Activated CD4-positive, CD25-positive, alpha-beta regulatory T cell treated with anti-CD3 and anti-CD28 coated beads, Interleukin-2, amount 50 U/mL, for 24 hours (primary cell): Measurements from ENCODE around the gene CCDC7.
"Not testable (repeated sequence)": the region's sequence is repeated elsewhere in the genome, so short reads cannot be mapped to it uniquely, and the experiment has no call there.

Source experiments
- ATAC-seq, 2 donors: fragments of 150-1000 bp; cut with Tn5 transposase; one replicate each; pipeline ENCODE4 v1.10.0; 2021; ENCODE audit warnings: mild to moderate bottlenecking in 1 of 2, moderate library complexity in 1 of 2

The CCDC7 gene

DNA sequence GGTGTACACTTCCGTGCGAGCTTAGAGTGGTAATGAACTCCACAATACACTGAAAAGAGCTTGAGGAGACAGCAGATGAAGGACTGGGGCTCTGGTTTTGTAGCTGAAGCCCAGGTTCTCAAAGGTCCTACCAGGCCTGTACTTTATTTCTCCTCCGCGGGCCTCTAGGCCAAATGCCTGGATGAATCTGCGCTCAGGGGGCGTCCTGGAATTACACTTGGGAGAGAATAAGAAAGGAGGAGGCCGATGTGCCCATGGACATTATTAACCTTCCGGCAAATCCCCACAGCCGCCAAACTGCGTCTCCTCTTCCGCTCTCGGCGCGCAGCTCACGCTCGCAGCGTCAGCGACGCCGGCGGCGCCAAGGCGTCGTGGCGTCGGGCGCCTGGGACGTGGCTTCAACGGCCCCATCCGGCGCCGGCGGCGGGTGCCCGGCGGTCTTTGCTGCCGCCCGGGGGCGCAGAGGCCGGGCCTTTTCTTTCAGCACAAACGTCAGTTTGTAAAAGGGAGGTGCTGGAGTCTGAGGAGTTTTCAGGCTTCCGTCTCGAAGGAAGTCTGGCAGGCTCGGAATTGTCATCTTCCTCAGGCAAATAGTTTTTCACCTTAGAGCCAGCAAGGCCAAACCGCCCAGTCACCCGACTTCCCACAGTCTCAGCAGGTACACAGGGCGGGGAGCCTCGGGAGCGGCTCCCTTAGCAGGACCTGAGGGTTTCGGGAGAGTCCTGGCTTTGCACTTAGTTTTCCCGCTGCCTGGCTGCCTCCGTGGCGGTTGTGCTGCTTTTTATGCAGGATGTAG lies at the start of gene CCDC7:
Gene CCDC7, plus strand, starts transcription at position 401 of the 796 bp plus-strand sequence. CDS start 5,503 bp downstream, outside the sequence.
- peak; percentile 99 for ATAC-seq

DNA sequence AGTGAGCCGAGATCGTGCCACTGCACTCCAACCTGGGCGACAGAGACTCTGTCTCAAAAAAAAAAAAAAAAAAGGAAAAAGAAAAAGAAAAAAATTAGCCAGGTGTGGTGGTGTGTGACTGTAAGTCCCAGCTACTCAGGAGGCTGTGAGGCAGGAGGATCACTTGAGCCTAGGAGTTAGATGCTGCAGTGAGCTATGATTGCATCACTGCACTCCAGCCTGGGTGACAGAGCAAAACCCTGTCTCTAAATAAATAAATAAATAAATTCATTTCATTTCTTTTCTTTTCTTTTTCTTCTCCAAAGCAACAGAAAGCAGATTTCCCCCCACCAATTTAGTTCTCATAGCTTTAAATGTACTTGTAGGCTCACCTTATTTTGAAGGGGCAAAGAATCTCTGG lies 48.8 kb upstream of the CCDC7 start:
- ATAC-seq = not testable (repeated sequence)

DNA sequence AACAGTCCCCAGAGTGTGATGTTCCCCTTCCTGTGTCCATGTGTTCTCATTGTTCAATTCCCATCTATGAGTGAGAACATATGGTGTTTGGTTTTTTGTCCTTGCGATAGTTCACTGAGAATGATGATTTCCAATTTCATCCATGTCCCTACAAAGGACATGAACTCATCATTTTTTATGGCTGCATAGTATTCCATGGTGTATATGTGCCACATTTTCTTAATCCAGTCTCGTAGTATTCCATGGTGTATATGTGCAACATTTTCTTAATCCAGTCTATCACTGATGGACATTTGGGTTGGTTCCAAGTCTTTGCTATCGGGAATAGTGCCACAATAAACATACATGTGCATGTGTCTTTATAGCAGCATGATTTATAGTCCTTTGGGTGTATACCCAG lies 46.2 kb upstream of the CCDC7 start:
- ATAC-seq = not testable (repeated sequence)

DNA sequence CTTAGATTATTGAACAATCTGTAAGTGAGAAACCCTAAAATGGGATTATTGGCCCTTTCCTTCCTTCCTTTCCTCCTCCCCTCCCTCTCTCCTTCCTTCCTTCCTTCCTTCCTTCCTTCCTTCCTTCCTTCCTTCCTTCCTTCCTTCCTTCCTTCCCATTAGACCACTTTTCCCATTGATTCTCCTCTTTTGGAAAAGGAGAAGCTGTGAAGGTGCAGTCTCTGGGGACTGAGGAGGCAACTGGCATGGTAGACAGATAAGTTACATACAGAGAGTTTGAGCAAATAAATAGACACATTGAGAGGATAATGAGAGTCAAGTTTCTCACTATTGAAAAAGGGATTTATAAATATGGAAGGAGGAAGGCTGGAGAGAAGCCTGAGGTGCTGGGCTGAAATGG lies 45.0 kb upstream of the CCDC7 start:
- no peak for ATAC-seq

DNA sequence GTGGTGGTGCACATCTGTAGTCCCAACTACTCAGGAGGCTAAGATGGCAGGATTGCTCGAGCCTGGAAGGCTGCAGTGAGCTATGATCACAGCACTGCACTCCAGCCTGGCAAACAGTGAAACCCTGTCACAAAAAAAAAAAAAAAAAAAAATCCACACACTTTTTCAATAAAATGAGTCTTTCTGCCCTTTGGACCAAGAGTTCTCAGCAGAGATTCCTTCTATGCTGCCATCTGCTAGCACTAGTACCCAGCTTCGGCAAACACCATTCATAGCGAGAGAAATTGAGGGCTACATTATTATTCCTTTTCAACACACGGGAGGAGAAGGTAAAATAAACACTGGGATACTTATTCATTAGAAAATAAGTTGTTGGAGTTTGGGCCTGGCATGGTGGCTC lies 43.4 kb upstream of the CCDC7 start:
- no peak for ATAC-seq

DNA sequence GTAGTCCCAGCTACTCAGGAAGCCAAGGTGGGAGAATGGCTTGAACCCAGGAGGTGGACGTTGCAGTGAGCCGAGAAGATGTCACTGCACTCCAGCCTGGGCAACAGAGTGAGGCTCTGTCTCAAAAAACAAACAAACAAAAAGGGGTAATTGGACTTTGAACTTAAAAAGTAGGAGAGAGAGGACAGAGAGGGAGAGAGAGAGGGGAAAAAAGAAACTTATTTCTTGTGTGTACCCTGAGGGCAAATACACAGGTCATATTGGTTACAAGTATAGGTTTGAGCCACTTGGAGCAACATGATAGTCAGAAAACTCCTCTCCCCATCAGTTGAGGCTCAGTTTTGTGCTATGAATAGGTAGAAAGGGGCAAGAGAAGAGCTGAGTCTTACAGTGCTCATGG lies 42.8 kb upstream of the CCDC7 start:
- ATAC-seq = no peak

DNA sequence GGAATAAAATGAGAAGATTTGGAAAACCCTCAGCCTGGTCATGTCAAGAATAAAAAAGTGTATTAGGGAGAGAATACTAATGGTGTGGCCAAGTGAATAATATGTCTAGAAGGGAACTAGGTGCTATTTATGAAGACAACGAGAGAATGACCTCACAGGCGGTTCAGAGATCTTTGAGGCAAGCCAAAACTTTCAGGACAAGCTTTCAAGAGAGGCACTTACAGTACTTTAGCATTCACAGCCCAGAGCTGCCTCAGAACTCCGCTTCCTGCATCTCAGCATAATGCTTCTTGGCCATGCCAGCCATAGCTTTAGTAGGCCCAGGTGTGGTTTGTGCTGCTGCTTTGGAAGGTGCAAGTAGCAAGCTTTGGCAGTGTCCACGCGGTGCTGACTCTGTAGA lies 37.2 kb upstream of the CCDC7 start:
- no peak for ATAC-seq

DNA sequence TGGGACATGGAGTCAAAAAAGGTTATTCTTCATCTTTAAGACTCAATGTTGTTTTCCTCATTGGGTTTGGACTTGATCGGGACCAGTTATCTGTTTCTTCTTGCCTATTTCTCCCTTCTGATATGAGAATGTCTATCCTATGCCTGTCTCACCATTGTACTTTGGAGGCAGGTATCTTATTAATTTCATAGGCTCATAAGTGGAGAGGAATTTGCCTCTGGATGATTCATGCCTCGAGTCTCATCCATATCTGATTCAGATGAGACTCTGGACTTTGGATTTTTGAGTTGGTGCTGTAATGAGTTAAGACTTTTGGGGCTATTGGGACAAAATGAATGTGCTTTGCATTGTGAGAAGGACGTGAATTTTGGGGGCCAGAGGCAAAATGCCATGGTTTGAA lies 36.2 kb upstream of the CCDC7 start:
- ATAC-seq = no peak

DNA sequence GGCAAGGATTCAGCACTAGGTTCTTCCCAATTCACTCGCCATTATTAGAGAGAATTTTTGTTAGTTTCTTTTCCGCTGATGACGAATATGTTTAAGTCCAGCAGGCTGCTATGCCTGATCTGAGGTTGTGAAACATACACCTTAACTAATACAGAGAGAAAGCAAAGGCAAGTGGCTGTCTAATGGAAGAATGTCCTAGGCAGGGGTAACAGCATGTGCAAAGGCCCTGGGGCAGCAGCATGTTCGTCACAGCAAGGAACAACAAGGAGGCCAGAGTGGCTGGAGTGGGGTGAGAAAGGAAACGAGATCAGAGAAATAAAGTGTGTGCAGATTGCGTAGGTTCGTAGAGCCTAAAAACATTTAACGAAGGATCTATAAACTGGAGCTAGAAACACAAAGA lies 35.4 kb upstream of the CCDC7 start:
- ATAC-seq = no peak

DNA sequence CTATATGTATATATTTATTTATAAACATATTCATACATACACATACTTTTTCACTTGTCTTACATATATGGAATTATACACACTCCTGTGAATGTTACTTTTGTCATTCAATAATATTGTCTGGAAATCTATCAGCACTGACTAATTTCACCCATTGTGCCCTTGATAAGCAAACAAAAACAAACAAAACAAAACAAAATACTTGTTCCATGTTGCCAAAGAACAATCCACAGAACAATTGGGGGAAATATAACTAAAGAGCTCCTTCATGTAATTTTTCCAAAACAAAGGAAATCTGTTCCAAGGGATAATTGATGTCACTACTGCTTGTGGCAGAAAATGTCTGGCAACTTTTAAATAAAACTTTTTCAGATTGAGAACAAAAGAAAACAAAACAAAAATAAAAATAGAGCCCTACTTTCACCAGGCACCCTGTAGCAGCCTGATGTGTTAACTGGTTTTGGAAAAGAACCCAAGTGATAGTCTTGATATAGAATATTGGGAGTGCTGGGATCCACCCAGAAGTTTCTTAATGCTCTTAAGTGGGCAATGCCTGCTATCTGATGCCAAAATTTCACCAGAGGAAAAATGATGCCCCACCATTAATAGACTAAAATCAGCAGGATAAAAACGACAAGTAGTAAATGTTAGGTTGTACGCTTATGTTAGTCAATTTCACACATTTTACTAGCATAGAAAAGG lies 34.0 kb upstream of the CCDC7 start:
- no peak for ATAC-seq

DNA sequence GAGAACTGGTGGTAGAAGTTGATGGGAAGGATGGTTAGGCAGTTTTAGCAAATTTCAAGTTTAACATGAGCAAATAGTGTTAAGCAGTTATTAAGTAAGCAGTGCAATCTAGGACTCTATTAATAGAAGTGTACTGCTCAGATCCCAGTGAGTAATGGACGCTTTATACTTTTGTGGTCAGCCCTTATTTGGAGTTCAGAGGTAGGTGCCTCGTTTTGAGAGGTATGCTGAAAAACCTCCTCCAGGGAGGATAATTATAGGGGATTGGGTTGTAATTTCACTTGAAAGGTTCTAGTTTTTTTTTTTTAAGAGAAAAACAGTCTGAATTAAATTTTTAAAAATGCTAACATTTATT lies 33.5 kb upstream of the CCDC7 start:
- ATAC-seq = no peak

DNA sequence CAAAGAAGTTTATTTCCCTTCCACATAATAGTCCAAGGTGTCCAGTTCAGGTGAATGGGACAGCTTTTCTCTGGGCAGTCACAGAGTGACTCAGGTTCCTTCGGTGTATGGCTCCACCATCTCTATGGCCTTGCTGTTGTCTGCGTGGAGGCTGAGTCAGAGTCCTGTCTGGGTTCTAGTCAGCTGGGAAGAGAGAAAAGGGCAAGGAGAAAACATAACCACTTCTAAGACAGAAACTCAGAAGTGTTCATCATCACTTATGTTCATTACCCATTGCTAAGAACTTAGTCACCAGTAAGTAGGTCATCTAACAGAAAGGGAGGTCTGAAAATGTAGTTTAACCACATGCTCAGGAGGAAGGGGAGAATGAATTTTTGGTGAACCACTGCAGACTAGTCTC lies 32.4 kb upstream of the CCDC7 start:
- ATAC-seq = peak; percentile 98

DNA sequence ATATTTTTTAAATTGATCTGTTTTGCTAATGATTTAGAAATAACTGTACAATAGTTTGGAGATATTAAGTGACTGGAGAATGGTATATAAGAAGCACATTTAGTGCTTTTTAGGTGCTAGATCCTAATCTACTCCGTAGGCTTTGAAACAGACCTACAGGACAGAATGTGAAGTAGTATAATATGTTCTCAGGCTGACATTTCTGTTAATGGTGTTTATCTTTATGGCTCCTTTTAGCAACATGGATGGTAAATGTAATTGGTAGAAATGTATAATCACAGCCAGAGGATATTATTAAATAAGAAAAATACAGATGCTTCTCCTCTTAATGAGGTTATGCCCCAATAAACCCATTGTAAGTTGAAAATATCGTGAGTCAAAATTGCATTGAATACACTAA lies 30.6 kb upstream of the CCDC7 start:
- no peak for ATAC-seq

DNA sequence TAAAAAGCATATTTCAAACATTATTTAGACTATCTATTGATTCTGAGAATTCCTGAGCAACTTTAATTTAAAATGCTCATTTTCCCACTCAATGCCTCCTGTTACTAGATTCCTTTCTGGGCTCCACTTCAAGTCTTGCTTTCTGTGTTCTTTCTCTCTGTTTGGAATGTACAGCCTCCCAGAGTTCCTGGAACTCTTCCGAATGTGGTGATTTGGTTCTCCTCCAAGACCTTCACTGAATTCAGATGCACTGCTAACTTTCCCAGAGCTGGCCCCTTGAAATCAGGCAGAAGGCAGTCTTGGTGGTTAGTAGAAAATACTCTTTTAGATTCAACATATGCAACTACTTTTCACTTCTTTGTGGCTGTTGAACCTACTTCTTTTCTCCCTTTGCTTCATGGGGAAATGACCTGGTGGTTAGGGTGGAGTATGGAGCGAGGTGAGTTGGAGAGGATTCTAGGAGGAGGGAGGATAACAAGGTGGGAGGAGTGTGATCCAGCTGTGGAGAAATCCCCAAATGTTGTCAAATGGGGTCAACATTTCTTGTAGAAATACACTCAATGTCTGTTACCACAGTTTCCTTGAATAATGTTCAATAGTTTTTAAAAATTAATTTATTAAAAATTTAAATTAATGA lies 27.9 kb upstream of the CCDC7 start:
- ATAC-seq = no peak

DNA sequence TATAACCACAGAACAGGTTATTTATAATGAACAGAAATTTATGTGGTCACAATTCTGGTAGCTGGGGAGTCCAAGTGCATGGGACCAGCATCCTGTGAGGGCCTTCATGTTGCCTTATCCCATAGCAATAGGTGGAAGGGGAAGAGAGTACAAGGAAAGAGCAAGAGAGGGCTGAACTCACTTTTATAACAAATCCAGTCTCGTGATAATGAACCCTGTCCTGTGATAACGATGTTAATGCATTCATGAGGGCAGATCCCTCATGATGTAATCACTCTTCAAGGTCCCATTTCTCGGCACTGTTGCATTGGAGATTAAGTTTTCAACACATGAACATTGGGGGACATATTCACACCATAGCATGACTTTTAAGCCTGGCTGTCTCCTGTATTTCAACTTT lies 27.4 kb upstream of the CCDC7 start:
- ATAC-seq = no peak

DNA sequence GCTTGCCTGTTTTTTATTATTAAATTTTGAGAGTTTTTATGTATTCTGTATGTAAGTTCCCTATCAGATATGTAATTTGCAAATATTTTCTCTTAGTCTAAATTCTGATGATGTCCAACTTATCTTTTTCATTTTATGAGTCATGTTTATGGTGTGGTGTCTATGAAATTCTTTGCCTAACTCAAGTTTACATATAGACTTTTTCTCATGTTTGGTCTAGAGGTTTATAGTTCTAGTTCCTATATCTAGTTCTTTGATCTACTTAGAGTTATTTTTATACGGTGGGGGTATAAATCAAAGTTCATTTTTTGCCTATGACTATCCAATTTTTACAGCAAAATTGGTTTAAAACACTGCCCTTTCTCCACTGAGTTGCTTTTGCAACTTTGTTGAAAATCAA lies 26.3 kb upstream of the CCDC7 start:
- no peak for ATAC-seq

DNA sequence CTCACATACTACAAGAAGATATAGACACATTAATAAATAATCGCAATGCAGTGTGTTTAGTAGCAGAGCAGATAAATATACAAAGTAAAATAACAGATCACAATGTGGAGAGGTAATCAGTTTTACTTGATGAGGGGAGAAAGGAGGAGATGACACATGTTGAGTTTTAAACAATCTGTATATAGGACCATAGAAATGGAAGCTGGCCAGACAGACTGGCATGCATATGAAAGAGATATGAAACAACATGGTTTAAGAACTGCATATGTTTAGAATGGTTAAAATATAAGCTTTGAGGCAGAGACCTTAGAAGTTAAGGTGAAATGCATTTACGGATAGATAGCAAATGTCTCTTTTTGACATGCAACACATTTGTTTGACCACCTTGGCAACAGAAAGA lies 19.8 kb upstream of the CCDC7 start:
- no peak for ATAC-seq

DNA sequence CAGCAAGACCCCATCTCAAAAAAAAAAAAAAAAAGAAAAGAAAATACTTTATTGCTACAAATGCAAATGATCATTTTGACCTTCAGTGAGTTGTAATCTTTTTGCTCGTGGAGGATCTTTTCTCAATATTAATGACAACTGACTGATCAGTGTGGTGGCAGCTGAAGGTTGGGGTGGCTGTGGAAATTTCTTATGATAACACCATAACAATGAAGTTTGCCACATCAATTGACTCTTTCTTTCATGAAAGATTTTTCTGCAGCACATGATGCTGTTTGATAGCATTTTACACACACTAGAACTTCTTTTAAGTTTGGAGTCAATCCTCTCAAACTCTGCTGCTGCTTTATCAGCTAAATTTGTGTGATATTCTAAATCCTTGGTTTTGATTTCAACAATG lies 12.4 kb upstream of the CCDC7 start:
- no peak for ATAC-seq

DNA sequence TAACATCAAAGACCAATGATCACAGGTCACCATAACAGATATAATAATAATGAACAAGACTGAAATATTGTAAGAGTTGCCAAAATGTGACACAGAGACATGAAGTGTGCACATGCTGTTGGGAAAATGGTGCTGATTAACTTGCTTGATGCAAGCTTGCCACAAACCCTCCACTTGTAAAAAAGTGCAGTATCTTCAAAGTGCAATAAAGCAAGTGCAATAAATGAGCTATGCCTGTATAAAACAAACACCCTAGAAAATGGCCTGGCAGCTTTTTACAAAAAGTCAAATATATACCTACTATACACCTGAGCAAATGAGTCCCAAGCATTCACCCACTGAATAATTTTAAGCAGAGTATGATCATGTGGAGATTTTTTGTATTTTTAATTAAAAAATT lies 9.7 kb upstream of the CCDC7 start:
- ATAC-seq = no peak

DNA sequence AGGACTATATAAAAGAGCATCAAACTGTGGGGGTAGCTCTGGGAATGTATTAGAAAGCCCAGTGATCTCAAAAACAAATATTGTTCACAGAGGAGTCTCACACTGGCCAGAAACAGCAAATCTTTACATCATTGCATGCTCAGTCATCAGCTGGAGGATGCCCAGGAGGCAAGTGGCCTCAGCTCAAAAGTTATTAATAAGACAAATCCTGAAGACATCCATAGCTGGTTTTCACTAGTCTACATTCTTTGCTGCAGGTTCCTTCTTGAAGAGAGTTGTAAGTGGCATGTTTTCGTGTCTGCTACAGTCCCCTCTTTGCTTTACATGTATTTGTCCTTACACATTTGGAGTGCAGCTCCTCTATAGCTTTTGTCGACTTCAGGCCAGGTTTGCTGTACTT lies 8.6 kb upstream of the CCDC7 start:
- no peak for ATAC-seq

DNA sequence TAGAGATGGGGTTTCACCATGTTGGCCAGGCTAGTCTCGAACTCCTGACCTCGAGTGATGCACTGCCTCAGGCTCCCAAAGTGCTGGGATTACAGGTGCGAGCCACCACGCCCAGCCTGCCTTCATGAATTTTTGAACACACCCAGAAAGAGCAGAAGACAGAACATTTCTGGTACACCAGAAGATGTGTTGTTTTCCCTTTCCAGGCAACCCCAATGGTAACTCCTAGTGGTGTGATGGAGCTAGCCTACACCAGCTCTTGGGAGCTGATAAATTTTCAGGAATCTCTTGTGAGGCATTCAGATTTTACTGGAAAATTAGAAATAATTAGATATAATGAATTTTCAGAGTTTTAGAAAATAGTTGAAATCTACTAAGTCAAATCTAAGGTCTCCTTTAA lies 904 bp upstream of the CCDC7 start:
- ATAC-seq = no peak

DNA sequence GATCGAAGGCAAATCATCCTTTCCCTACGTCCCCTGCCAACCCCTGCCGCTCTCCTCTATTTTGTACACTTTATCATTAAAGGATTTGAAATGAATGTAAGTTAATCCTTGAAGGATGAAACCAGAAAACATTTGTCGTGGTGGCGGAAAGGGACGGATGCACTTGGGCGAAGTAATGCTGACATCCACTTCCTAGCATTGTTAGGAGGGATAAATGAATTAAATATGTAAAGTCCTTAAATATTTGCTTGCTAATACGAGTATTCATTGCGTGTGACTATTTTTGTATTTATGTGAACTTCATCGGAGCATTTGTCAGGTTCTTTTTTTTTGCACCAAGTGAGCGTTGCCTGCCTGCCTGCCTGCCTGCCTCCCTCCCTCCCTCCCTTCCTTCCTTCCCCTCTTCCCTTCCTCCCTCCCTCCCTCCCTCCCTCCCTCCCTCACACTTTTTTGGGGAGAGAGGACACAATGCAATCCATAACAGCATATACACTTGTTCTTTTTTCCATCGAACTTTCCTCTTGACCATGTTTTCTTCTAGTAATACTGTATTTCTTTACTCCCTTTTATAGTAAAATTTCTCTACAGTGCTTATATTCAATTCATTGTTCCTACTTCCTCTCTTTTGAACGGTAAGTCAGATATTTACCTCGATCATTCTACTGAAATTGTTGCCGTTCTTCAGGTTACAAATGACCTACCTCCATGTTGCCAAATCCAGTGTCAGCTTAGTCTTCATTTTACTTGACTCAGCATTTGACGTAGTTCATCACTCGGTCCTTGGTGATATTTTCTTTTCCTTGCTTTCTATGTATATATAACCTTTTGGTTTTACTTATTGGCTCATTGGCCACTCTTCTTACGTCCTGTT lies 831 bp downstream of the CCDC7 start:
- no peak for ATAC-seq

DNA sequence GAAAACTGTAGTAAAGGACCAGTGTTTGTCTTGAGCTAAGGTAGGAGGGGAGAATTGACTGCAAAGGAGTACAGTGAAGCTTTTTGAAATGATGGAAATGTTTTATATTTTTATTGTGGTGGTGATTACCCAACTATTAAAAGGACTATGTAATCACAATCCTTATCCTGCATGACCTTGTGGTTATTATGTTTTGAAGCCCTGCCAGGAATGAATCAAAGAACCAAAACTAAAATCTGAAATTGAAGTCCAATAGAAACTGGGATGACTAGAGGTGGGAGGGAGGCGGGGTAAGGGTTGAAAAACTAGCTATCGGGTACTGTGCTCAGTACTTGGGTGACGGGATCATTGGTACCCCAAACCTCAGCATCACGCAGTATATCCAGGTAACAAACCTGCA lies 8.2 kb downstream of the CCDC7 start:
- no peak for ATAC-seq
